Measurements from ENCODE around the gene VAMP2. TPM values are rescaled to one million over a fixed set of nuclear protein-coding genes. Genes with fewer than 3 reads are reported as not detected.

VAMP2 gene
- polyA plus RNA-seq, 1 donor: 120 TPM

Other genes starting within 250 kb of the VAMP2 start
- gene RNF227, start 246.7 kb downstream of the VAMP2 start, polyA plus RNA-seq (ENCODE audit: insufficient read length): 4.5 TPM
- 12.3 TPM for gene KCNAB3, start 233.1 kb downstream of the VAMP2 start, polyA plus RNA-seq (ENCODE audit: insufficient read length)
- gene TRAPPC1, start 231.0 kb downstream of the VAMP2 start, polyA plus RNA-seq (ENCODE audit: insufficient read length): 125 TPM
- gene CNTROB, start 230.7 kb downstream of the VAMP2 start, polyA plus RNA-seq (ENCODE audit: insufficient read length): 67.3 TPM
- gene GUCY2D, start 160.3 kb downstream of the VAMP2 start, polyA plus RNA-seq (ENCODE audit: insufficient read length): 0.45 TPM
- gene ALOX15B, start 123.9 kb downstream of the VAMP2 start, polyA plus RNA-seq (ENCODE audit: insufficient read length): 1.0 TPM
- gene ALOX12B, start 75.2 kb downstream of the VAMP2 start, polyA plus RNA-seq (ENCODE audit: insufficient read length): 1.1 TPM
- not detected for gene ALOXE3, start 44.4 kb downstream of the VAMP2 start, polyA plus RNA-seq (ENCODE audit: insufficient read length)
- gene HES7, start 38.8 kb downstream of the VAMP2 start, polyA plus RNA-seq (ENCODE audit: insufficient read length): not detected
- gene PER1, start 10.5 kb downstream of the VAMP2 start, polyA plus RNA-seq (ENCODE audit: insufficient read length): 22.9 TPM
- 26.9 TPM for gene TMEM107, start 13.4 kb upstream of the VAMP2 start, polyA plus RNA-seq (ENCODE audit: insufficient read length)
- 2.8 TPM for gene BORCS6, start 27.2 kb upstream of the VAMP2 start, polyA plus RNA-seq (ENCODE audit: insufficient read length)
- 49.9 TPM for gene AURKB, start 47.6 kb upstream of the VAMP2 start, polyA plus RNA-seq (ENCODE audit: insufficient read length)
- 40.1 TPM for gene CTC1, start 85.1 kb upstream of the VAMP2 start, polyA plus RNA-seq (ENCODE audit: insufficient read length)
- gene PFAS, start 86.3 kb upstream of the VAMP2 start, polyA plus RNA-seq (ENCODE audit: insufficient read length): 53.8 TPM
- gene RANGRF, start 125.7 kb upstream of the VAMP2 start, polyA plus RNA-seq (ENCODE audit: insufficient read length): 26.5 TPM
- gene SLC25A35, start 132.5 kb upstream of the VAMP2 start, polyA plus RNA-seq (ENCODE audit: insufficient read length): 4.4 TPM
- gene ARHGEF15, start 147.3 kb upstream of the VAMP2 start, polyA plus RNA-seq (ENCODE audit: insufficient read length): 19.9 TPM
- not detected for gene ODF4, start 176.9 kb upstream of the VAMP2 start, polyA plus RNA-seq (ENCODE audit: insufficient read length)
- 2,681 TPM for gene RPL26, start 220.2 kb upstream of the VAMP2 start, polyA plus RNA-seq (ENCODE audit: insufficient read length)
- 0.07 TPM for gene RNF222, start 234.9 kb upstream of the VAMP2 start, polyA plus RNA-seq (ENCODE audit: insufficient read length)

Measured in left kidney (tissue), 1 donor.